Measurements from ENCODE around the gene ACP2. TPM values are rescaled to one million over a fixed set of nuclear protein-coding genes. Genes with fewer than 3 reads are reported as not detected.
A peak's percentile ranks its signal among the peaks of the same experiment; 100 is the strongest.

The ACP2 gene
- total RNA-seq, 1 donor from 2014 or later, result 22.5 TPM

- Mint-ChIP-seq H3K27ac (no peak overlapping the region), H3K36me3 (ENCODE audit: low read depth) (peaks cover 45% of the 10 kb centered on the region), H3K4me1 (peaks cover 8% of the 10 kb centered on the region), H3K4me3 (no peak overlapping the region), H3K9me3 (no peaks in the 10 kb centered on the region), H3K27me3 (no peaks in the 10 kb centered on the region)
- DNase-seq (no peak), ATAC-seq (ENCODE audit: low read depth) (no peak)
- intact Hi-C loops (cut with micrococcal nuclease), result no loop called here
- TF ChIP-seq CTCF (IDR thresholded peaks at IDR 0.05), result no peak
- POLR2A ChIA-PET, result interaction anchor here (1.9 kb wide), 1 partner anchor 15 kb away, joined by 31 read pairs; the partner anchor contains the start of gene DDB2
- CTCF ChIA-PET, result no interaction called here
Observed at GRCh38 chr11:47229161-47229560, 19.5 kb downstream of the ACP2 start.

DNA sequence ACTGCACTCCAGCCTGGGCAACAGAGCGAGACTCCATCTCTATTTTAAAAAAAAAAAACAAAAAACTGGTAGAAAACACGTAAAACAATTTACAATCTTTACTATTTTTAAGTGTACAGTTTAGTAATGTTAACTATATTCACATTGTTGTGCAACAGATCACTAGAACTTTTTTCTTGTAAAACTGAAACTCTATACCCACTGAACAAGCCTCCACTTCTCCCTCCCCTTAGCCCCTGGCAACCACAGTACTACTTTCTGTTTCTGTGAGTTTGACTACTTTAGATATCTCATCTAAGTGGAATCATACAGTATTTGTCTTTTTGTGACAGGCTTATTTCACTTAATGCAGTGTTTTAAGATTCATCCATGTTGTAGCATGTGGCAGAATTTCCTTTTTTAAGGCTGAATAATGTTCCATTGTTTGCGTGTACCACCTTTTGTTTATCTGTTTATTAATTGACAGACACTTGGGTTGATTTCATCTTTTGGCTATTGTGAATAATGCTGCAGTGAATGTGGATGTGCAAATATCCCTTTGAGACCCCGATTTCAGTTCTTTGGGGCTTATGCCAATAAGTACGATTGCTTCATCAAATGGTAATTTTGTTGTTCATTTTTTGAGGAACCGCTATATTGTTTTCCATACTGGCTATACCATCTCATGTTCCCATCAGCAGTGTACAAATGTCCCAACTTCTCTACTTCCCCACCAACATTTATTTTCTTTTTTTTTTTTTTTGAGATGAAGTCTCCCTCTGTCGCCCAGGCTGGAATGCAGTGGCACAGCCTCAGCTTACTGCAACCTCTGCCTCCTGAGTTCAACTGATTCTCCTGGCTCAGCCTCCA is 22.8 kb downstream of the ACP2 start:
- Mint-ChIP-seq H3K4me1 (peaks cover 6% of the 10 kb centered on the region), H3K27me3 (no peaks in the 10 kb centered on the region), H3K4me3 (no peak overlapping the region), H3K27ac (peak overlapping the region; percentile 24), H3K36me3 (ENCODE audit: low read depth) (peaks cover 49% of the 10 kb centered on the region), H3K9me3 (no peaks in the 10 kb centered on the region)
- DNase-seq (no peak), ATAC-seq (ENCODE audit: low read depth) (peak; percentile 57)
- CTCF ChIA-PET, result no interaction called here
- TF ChIP-seq CTCF (IDR thresholded peaks at IDR 0.05), result no peak
- intact Hi-C loops (cut with micrococcal nuclease), result no loop called here
- POLR2A ChIA-PET, result interaction anchor here (0.7 kb wide), 1 partner anchor 11 kb away, joined by 3 read pairs; the partner anchor contains the start of gene DDB2

- H3K4me1 Mint-ChIP-seq, result peaks cover 19% of the 10 kb centered on the region
- peaks cover 51% of the 10 kb centered on the region for H3K36me3 Mint-ChIP-seq (ENCODE audit: low read depth)
- ChIA-PET POLR2A (interaction anchor here (0.5 to 1.3 kb wide), 3 partner anchors 11 to 30 kb away, joined by 3 to 4 read pairs (median 3); partner anchors contain the start of gene ACP2), CTCF (no interaction called here)
- H3K4me3 Mint-ChIP-seq, result no peak overlapping the region
- ATAC-seq (ENCODE audit: low read depth) (no peak), DNase-seq (no peak)
- H3K27ac Mint-ChIP-seq, result no peak overlapping the region
- H3K9me3 Mint-ChIP-seq, result no peaks in the 10 kb centered on the region
- intact Hi-C loops (cut with micrococcal nuclease), result no loop called here
- H3K27me3 Mint-ChIP-seq, result no peaks in the 10 kb centered on the region
- no peak for TF ChIP-seq CTCF (IDR thresholded peaks at IDR 0.05)
Observed at GRCh38 chr11:47222696-47223095, 25.9 kb downstream of the ACP2 start.

DNA sequence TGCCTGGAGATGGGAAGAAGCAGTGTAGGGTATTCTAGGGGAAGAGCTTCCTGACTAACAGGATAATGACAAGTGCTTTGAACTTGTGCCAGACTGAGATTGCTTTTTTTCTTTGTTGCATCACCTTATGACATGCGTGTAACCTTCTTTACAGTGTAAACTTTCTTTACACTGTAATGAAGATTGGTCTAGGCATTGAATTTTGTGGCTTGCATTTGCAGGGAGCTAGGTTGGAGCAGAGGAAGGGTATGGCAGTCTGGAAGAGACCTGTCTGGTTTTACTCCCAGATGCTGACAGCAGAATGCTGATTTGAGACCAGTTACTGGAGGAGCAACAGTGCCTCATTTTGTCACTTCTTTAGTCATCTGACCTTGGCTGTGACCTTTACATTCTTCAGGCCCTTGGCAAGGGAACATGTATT is 28.2 kb downstream of the ACP2 start:
- DNase-seq (no peak), ATAC-seq (ENCODE audit: low read depth) (no peak)
- intact Hi-C loops (cut with micrococcal nuclease), result no loop called here
- CTCF ChIA-PET, result interaction anchor here (1.0 kb wide), 1 partner anchor 9 kb away, joined by 3 read pairs; no protein-coding TSS in a partner anchor
- TF ChIP-seq CTCF (IDR thresholded peaks at IDR 0.05), result no peak
- peaks cover 34% of the 10 kb centered on the region for H3K4me1 Mint-ChIP-seq
- POLR2A ChIA-PET, result interaction anchor here (0.7 to 2.0 kb wide), 2 partner anchors 28 to 212 kb away, joined by 3 to 6 read pairs; partner anchors contain the start of gene ACP2
- H3K36me3 Mint-ChIP-seq (ENCODE audit: low read depth), result peaks cover 51% of the 10 kb centered on the region
- no peaks in the 10 kb centered on the region for H3K9me3 Mint-ChIP-seq
- peak overlapping the region; percentile 6 for H3K27ac Mint-ChIP-seq
- H3K27me3 Mint-ChIP-seq, result no peaks in the 10 kb centered on the region
- no peak overlapping the region for H3K4me3 Mint-ChIP-seq
